SK-N-SH treated with all-trans-retinoic acid at 6 μM for 48 hours (cell line): ENCODE measurements around the gene ME1.
"Not testable (repeated sequence)": the region's sequence is repeated elsewhere in the genome, so short reads cannot be mapped to it uniquely, and the experiment has no call there.

Source experiments
- ATAC-seq: fragments of 200-7000 bp; cut with Tn5 transposase; 3 replicates; pipeline ENCODE4 v1.9.1; 2020; ENCODE audit warnings: mild to moderate bottlenecking, moderate library complexity
- BACH2 ChIP-seq: fragments of 250-450 bp; sonication (Bioruptor Pico); IDR thresholded peaks from 2 replicates; pipeline ENCODE4 v1.9.0; 2021; ENCODE audit warnings: mild to moderate bottlenecking, borderline replicate concordance
- CREB5 ChIP-seq: fragments of 250-450 bp; sonication (Bioruptor Pico); IDR thresholded peaks from 2 replicates; pipeline ENCODE4 v1.5.1; 2020; ENCODE audit warnings: low read depth, mild to moderate bottlenecking, moderate library complexity
- CSDC2 ChIP-seq: fragments of 250-450 bp; sonication (Bioruptor Pico); IDR thresholded peaks from 2 replicates; pipeline ENCODE4 v1.5.0; 2020; ENCODE audit warnings: mild to moderate bottlenecking, moderate library complexity
- GLIS3 ChIP-seq: fragments of 250-450 bp; sonication (Bioruptor Pico); IDR thresholded peaks from 2 replicates; pipeline ENCODE4 v1.5.0; 2020; ENCODE audit warnings: mild to moderate bottlenecking, moderate library complexity
- ISL1 ChIP-seq: fragments of 250-450 bp; sonication (Bioruptor Pico); IDR thresholded peaks from 2 replicates; pipeline ENCODE4 v2.1.2; 2022; ENCODE audit warnings: mild to moderate bottlenecking, moderate library complexity
- PPARA ChIP-seq: fragments of 250-450 bp; sonication (Bioruptor Pico); IDR thresholded peaks from 2 replicates; pipeline ENCODE4 v1.5.0; 2020; ENCODE audit warnings: mild to moderate bottlenecking, borderline replicate concordance
- RARB ChIP-seq: fragments of 250-450 bp; sonication (Bioruptor Pico); IDR thresholded peaks from 2 replicates; pipeline ENCODE4 v1.8.0; 2021; ENCODE audit warnings: mild to moderate bottlenecking, moderate library complexity
- SNAI2 ChIP-seq: fragments of 250-450 bp; sonication (Bioruptor Pico); IDR thresholded peaks from 2 replicates; pipeline ENCODE4 v1.5.0; 2020; ENCODE audit warnings: mild to moderate bottlenecking, moderate library complexity
- TOX ChIP-seq: fragments of 250-450 bp; sonication (Bioruptor Pico); IDR thresholded peaks from 2 replicates; pipeline ENCODE4 v1.8.0; 2021; ENCODE audit warnings: mild to moderate bottlenecking, moderate library complexity, borderline replicate concordance
- TSHZ2 ChIP-seq: fragments of 250-450 bp; sonication (Bioruptor Pico); IDR thresholded peaks from 2 replicates; pipeline ENCODE4 v1.5.0; 2020; ENCODE audit warnings: mild to moderate bottlenecking, moderate library complexity
- ZC3H10 ChIP-seq: fragments of 250-450 bp; sonication (Bioruptor Pico); IDR thresholded peaks from 2 replicates; pipeline ENCODE4 v1.5.1; 2021; ENCODE audit warnings: mild to moderate bottlenecking, moderate library complexity
- ZFP3 ChIP-seq: fragments of 250-450 bp; sonication (Bioruptor Pico); IDR thresholded peaks from 2 replicates; pipeline ENCODE4 v1.5.0; 2020; ENCODE audit warnings: mild to moderate bottlenecking, moderate library complexity
- ZFP30 ChIP-seq: fragments of 450-650 bp; formaldehyde crosslinking; IDR thresholded peaks from 2 replicates; pipeline ENCODE4 v1.5.0; 2022; ENCODE audit warnings: mild to moderate bottlenecking, moderate library complexity
- ZNF70 ChIP-seq: fragments of 450-650 bp; formaldehyde crosslinking; IDR thresholded peaks from 2 replicates; pipeline ENCODE4 v1.5.0; 2020; ENCODE audit warnings: mild to moderate bottlenecking, moderate library complexity
- ZNF8 ChIP-seq: fragments of 450-650 bp; formaldehyde crosslinking; IDR thresholded peaks from 2 replicates; pipeline ENCODE4 v1.5.0; 2020; ENCODE audit warnings: mild to moderate bottlenecking, moderate library complexity
- TF ChIP-seq, protein P1 (sequence below): fragments of 250-450 bp; sonication (Bioruptor Pico); IDR thresholded peaks from 2 replicates; pipeline ENCODE4 v1.8.0; 2020; ENCODE audit warnings: mild to moderate bottlenecking, moderate library complexity, borderline replicate concordance
- TF ChIP-seq, protein P2 (sequence below): fragments of 250-450 bp; sonication (Bioruptor Pico); IDR thresholded peaks from 2 replicates; pipeline ENCODE4 v1.5.1; 2021; ENCODE audit warnings: mild to moderate bottlenecking, moderate library complexity

Gene ME1

DNA sequence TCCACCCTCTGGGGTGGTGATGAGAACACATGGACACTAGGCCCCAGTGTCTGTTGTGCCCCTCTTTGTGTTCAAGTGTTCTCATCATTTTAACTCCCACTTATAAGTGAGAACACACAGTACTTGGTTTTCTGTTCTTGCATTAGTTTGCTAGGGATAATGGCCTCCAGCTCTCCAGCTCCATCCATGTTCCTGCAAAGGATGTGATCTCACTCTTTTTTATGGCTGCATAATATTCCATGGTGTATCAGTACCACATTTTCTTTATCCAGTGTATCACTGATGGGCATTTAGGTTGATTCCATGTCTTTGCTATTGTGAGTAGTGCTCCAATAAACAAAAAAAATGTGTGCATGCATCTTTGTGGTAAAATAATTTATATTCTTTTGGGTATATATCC, 170.3 kb downstream of the ME1 start (continued):
- TF ChIP-seq, protein P1, sequence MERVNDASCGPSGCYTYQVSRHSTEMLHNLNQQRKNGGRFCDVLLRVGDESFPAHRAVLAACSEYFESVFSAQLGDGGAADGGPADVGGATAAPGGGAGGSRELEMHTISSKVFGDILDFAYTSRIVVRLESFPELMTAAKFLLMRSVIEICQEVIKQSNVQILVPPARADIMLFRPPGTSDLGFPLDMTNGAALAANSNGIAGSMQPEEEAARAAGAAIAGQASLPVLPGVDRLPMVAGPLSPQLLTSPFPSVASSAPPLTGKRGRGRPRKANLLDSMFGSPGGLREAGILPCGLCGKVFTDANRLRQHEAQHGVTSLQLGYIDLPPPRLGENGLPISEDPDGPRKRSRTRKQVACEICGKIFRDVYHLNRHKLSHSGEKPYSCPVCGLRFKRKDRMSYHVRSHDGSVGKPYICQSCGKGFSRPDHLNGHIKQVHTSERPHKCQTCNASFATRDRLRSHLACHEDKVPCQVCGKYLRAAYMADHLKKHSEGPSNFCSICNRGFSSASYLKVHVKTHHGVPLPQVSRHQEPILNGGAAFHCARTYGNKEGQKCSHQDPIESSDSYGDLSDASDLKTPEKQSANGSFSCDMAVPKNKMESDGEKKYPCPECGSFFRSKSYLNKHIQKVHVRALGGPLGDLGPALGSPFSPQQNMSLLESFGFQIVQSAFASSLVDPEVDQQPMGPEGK (CRISPR knock-in tag): no peak
- TF ChIP-seq ZFP3 (CRISPR knock-in tag): no peak
- no peak for TF ChIP-seq BACH2

DNA sequence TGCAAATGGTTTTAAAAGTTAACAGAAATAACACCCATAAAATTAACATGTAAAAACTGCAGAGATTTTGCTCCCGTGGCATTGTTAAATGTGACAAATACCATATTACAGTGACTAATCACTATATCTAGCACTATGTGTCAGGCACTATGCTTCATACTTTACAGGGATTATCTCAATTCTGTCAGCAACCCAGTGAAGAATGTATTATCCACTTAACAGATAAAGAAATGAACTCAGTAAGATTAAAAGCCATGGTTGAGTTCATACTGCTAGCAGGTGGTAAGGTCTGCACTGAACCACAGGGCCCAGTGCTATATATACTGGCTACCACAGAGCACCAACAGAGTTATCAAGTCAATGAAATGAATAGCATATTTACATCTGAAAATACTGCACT, 172.3 kb downstream of the ME1 start:
- no peak for TF ChIP-seq TSHZ2 (CRISPR knock-in tag)
- peak; percentile 77 for TF ChIP-seq ISL1
- no peak for TF ChIP-seq ZNF70 (CRISPR knock-in tag)
- no peak for TF ChIP-seq ZNF8 (CRISPR knock-in tag)
- TF ChIP-seq CSDC2 (CRISPR knock-in tag): no peak
- no peak for TF ChIP-seq BACH2
- ATAC-seq: no peak

DNA sequence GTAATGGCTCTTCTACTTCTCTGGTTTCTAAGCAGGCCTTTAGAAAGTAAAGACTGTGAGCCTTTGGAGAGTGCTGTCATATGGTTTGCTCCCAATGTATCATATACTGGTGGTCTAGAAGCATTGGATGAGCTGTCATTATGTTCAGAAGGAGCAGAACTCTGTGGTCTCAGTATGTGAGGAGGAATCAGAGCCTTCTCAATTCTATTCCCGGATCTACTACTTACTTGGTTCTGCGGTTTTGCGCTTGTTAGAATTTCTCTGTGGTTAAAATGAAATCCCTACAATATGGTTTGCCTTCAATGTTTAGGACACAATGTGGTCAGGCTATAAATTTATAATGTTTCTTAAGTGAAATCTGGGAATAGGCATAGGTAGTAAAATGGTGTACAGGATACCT, 173.1 kb downstream of the ME1 start:
- TF ChIP-seq GLIS3 (CRISPR knock-in tag): no peak
- TF ChIP-seq SNAI2 (CRISPR knock-in tag): no peak
- no peak for TF ChIP-seq ZC3H10 (CRISPR knock-in tag)
- ATAC-seq: no peak

- ATAC-seq: not testable (repeated sequence)
Measured at GRCh38 chr6:83256719-83257118, 174.1 kb downstream of the ME1 start.

DNA sequence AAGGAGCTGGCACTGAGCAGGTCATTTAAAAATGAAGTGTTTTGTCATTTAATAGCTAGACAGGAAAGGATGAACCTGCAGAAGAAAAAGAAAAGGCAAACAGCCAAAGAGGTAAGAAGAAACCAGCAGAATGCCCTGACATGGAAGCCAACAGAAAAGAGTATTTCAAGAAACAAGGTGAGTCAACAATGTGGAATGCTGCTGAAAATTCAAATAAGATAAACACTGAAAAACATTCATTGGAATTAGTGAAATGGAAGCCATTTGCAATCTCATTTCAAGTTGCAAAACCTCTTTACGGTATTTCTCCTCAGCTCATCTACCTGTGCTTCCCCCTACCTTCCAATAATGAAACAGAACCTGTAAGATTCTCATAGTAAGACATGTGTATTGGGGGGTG, 178.1 kb downstream of the ME1 start:
- peak; percentile 74 for ATAC-seq
- TF ChIP-seq BACH2: no peak
- TF ChIP-seq ISL1: peak; percentile 16; the same call in 1 of the 2 replicates
- TF ChIP-seq, all 23 proteins: peak for 1

GRCh38 chr6:83250235-83250634, 180.6 kb downstream of the ME1 start:
- ATAC-seq: no peak
- TF ChIP-seq ISL1: no peak
- TF ChIP-seq ZFP30 (CRISPR knock-in tag): no peak
- no peak for TF ChIP-seq TOX (CRISPR knock-in tag)

DNA sequence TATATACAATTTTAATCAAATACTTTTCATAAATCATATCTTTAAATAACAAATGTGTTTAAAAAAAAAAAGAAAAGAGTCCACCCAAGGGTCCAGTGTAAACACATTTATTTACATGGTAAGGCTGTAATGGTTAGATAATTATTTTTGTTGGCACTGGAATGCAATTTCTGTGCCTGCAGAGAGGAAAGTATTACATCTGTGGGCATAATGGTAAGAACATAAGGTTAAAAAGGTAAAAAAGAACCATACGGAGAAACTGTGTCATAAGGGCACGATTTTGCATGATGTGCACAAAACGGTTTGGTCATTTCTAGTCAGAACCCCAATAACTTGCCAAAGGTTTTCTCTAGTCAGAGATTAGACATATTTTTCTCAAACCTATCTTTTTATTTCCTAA, 183.4 kb downstream of the ME1 start:
- TF ChIP-seq RARB (CRISPR knock-in tag) (no peak), ISL1 (no peak), SNAI2 (CRISPR knock-in tag) (no peak), ZNF8 (CRISPR knock-in tag) (no peak), CREB5 (CRISPR knock-in tag) (no peak), TSHZ2 (CRISPR knock-in tag) (no peak), ZFP3 (CRISPR knock-in tag) (no peak), BACH2 (no peak), ZC3H10 (CRISPR knock-in tag) (no peak), TOX (CRISPR knock-in tag) (no peak), PPARA (no peak), ZFP30 (CRISPR knock-in tag) (no peak)
- TF ChIP-seq, protein P2, sequence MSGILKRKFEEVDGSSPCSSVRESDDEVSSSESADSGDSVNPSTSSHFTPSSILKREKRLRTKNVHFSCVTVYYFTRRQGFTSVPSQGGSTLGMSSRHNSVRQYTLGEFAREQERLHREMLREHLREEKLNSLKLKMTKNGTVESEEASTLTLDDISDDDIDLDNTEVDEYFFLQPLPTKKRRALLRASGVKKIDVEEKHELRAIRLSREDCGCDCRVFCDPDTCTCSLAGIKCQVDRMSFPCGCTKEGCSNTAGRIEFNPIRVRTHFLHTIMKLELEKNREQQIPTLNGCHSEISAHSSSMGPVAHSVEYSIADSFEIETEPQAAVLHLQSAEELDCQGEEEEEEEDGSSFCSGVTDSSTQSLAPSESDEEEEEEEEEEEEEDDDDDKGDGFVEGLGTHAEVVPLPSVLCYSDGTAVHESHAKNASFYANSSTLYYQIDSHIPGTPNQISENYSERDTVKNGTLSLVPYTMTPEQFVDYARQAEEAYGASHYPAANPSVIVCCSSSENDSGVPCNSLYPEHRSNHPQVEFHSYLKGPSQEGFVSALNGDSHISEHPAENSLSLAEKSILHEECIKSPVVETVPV (CRISPR knock-in tag): no peak
- ATAC-seq: no peak
